ENCODE data around the gene RPL7L1. TPM values are rescaled to one million over a fixed set of nuclear protein-coding genes. Genes with fewer than 3 reads are reported as not detected.
"Not testable (repeated sequence)": the region's sequence is repeated elsewhere in the genome, so short reads cannot be mapped to it uniquely, and the experiment has no call there.

The RPL7L1 gene
- total RNA-seq, 1 experiment from 2014 or later, result 187 TPM

GRCh38 chr6:42891199-42891722 is 11.8 kb downstream of the RPL7L1 start:
- DNase-seq (ENCODE audit: low read depth), result no peak

- DNase-seq (ENCODE audit: low read depth), result not testable (repeated sequence)
Measured at GRCh38 chr6:42894041-42894828, 14.8 kb downstream of the RPL7L1 start.

DNA sequence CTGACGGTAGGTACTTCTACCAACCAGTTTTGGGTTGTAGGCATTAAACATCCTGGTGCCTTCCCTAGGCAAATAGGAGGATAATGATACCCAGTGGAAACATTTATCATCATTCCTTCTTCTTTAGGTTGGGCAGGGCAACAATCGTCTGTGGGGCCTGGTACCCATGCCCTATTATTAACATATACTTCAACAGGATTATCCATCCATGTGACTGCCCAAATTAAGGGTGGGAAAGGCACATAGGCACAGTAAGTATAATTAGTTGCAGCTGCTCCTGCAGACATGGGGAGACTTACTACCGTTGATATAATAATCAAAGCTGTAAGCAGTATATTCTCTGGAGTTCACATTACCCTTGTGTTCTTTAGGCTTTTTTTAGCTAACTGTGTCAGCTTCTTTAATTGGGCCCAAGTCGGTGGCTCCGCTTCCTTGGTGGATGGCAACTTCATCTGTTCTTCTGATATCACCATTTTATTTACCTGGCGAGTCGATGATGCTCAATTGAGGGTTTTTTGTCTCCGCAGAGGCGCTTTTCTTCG is 16.8 kb downstream of the RPL7L1 start:
- DNase-seq (ENCODE audit: low read depth), result no peak

- DNase-seq (ENCODE audit: low read depth), result peak; percentile 68
Measured at GRCh38 chr6:42898891-42899361, 19.5 kb downstream of the RPL7L1 start.

- DNase-seq (ENCODE audit: low read depth), result no peak
Measured at GRCh38 chr6:42899871-42900270, 20.5 kb downstream of the RPL7L1 start.

DNA sequence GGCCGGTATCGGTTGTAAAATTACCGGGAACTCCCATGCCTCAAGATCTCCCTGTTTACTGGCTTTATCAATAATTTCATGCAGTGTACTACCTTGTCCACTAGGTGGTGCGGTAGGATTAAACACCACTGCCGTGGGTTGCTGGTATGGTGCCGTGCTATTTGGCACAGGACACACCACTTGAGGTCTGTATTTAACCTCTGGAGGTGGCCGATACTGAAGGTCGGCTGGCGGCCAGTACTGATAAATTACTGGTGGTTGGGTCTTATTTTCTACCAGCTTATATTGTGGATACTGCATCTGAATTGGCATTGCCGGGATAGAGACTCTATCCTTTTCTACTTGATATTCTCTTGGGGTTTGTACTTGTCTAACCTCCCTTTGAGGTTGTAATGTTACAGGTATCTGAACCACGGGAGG is 22.1 kb downstream of the RPL7L1 start:
- peak; percentile 88 for DNase-seq (ENCODE audit: low read depth)

- DNase-seq (ENCODE audit: low read depth), result not testable (repeated sequence)
Measured at GRCh38 chr6:42902429-42903263, 23.2 kb downstream of the RPL7L1 start.

DNA sequence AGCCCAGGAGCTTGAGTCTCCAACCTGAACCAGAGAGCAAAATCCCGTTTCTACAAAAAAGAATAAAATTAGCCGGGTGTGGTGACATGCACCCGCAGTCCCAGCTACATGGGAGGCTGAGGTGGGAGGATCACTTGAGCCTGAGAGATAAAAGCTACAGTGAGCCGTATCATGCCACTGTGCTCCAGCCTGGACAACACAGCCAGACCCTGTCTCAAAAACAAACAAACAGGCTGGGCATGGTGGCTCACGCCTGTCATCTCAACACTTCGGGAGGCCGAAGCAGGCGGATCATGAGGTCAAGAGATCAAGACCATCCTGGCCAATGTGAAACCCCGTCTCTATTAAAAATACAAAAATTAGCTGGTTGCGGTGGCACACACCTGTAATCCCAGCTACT is 25.1 kb downstream of the RPL7L1 start:
- no peak for DNase-seq (ENCODE audit: low read depth)

GRCh38 chr6:42907336-42907735 is 27.9 kb downstream of the RPL7L1 start:
- DNase-seq (ENCODE audit: low read depth), result no peak

DNA sequence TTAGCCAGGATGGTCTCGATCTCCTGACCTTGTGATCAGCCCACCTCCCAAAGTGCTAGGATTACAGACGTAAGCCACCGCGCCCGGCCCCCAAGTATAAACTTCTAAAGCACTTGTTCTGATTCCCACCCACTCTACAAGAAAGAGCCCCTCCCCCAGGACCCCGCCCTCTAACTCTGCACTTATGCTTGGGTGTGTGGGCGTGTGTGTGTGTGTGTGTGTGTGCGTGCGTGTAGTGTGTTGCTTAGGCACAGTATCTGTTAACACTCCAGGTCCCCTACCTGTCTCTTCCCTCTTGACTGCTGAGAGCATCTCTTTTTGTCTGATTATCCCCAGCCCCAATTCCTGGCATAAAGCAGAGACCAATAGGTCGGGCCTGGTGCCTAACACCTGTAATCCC is 30.4 kb downstream of the RPL7L1 start:
- no peak for DNase-seq (ENCODE audit: low read depth)

DNA sequence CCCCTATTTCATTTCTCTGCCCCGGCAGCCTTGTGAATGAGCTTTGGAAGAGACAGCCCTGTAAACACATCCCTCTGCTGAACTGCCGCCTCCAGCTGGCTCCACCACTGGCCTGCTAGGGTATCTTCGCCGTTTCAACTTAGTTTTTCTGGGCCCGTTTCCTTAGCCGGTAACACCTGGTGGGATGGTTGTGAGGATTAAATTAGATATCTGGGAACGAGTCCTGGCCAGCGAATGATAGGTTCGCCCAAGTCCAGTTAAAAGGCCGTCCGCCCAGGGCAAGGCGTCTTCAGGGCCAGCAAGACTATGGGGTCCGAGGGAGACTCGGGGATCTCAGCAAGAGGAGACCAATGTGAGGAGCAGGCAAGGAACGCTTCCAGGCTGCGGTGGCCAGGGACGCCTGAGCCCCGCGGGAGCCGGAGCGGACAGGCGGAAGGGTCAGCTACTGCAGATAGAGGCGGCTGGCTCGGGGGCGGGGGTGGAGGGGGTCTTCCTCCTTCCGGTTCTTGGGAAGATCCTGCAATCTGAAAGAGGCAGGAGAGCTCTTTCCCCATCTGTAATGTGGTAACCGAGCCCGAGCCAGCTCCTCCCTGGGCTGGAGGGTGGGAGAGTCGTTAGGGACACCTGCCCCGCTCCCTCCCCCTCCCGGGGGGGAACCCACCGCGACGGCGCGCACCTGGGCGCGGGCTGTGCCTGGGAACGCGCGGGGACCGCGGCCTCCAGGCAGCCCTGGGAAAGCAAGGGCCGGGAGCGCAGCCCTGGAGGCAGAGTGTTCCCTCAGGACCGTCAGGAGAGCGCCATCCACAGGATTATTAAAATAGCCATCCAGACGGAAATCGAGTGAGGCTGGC is 32.0 kb downstream of the RPL7L1 start:
- no peak for DNase-seq (ENCODE audit: low read depth)

DNA sequence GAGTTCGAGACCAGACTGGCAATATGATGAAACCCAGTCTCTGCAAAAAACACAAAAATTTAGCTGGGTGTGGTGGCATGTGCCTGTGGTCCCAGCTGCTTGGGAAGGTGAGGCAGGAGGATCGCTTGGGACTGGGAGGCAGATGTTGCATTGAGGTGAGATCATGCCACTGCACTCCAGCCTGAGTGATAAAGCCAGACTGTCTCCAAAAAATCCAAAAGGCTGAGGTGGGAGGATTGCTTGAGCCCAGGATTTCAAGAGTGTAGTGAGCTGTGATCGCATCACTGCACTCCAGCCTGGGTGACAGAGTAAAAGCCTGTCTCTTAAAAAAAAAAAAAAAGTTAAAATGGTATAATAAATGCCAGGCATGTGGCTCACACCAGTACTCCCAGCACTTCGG is 35.1 kb downstream of the RPL7L1 start:
- no peak for DNase-seq (ENCODE audit: low read depth)

DNA sequence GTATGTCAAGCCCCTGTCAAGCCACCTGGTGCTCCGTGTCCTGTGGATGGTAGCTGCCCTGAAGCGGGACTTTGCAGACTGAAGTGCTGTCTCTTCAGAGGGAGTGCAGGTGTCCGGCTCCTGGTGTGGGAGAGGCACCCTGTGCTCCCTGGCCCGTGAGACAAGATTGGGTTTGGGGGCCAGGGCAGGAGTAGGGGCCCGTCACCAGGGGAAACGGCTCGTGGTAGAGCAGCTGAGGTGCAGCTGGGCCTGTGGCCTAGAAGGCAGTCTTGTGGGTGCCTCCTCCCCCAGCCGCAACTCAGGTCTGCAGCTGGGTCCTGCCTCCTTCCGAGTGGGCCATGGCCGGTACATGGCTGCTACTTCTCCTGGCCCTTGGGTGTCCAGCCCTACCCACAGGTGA is 36.3 kb downstream of the RPL7L1 start, which contains the start of gene PTCRA:
Gene PTCRA (plus strand): TSS at position 322 of the 400 bp plus-strand sequence. CDS start 17 bp downstream, at position 339.
- no peak for DNase-seq (ENCODE audit: low read depth)

- no peak for DNase-seq (ENCODE audit: low read depth)
Measured at GRCh38 chr6:42916288-42916687, 36.9 kb downstream of the RPL7L1 start.

- DNase-seq (ENCODE audit: low read depth), result no peak
Measured at GRCh38 chr6:42921801-42922200, 42.4 kb downstream of the RPL7L1 start.

- no peak for DNase-seq (ENCODE audit: low read depth)
Measured at GRCh38 chr6:42923666-42924065, 44.2 kb downstream of the RPL7L1 start.

GRCh38 chr6:42925248-42925857 is 45.9 kb downstream of the RPL7L1 start:
- DNase-seq (ENCODE audit: low read depth), result no peak

GRCh38 chr6:42928986-42929820 is 49.8 kb downstream of the RPL7L1 start, which contains the start of gene CNPY3:
TSS of gene CNPY3 (plus strand) at chr6:42929480. CDS start at chr6:42929571, 91 bp downstream.
- peak; percentile 100 for DNase-seq (ENCODE audit: low read depth)

DNA sequence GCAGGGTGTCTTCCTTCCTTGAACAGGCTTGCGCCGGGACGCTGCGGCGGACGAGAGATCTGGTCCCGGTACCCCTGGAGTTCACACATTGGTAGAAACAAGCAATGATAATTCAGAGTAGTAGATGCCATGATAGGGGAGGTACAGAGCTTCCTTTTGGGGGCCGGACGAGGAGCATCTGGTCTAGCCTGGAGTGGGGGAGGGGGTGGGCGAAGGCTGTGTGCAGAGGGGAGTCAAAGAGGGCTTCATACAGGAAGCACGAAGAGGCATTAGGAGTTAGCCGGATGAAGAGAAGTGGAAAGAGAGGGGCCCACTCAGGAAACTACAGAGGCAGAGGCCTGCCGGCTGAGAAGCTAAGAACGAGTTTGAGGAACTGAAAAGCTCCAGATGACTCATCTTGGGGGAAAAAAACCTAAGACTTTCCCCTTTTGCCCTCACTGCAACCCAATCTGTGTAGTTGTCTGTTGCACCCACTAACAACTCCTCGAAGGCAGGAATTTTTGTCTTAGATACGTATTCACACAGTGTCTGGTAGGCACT is 50.5 kb downstream of the RPL7L1 start:
- DNase-seq (ENCODE audit: low read depth), result peak; percentile 82

Data from M059J (cell line).